PFSK-1 (cell line): ENCODE data around the gene PPP2R3C.

Source experiments
- POLR2AphosphoS5 ChIP-seq: IDR thresholded peaks from 2 replicates; pipeline ENCODE4 v1.6.1; 2012; ENCODE audit warnings: low read depth, mild to moderate bottlenecking, control low read depth, low read length, moderate library complexity
- REST ChIP-seq, 2 experiments: IDR thresholded peaks; 2 replicates each; pipeline versions ENCODE4 v1.6.1 to v1.8.0; 2011 to 2012; ENCODE audit warnings: low read depth in 2 of 2, low read length in 2 of 2, control low read depth in 1 of 2, inconsistent platforms in 1 of 2, mild to moderate bottlenecking in 1 of 2, moderate library complexity in 1 of 2; ENCODE audit not compliant: insufficient read depth in 1 of 2
- SIN3A ChIP-seq: IDR thresholded peaks from 2 replicates; pipeline ENCODE4 v1.6.1; 2012; ENCODE audit warnings: mild to moderate bottlenecking, low read length, moderate library complexity, borderline replicate concordance; ENCODE audit not compliant: insufficient read depth
- TAF1 ChIP-seq: IDR thresholded peaks from 2 replicates; pipeline ENCODE4 v1.6.1; 2012; ENCODE audit warnings: low read length, control low read depth, borderline replicate concordance; ENCODE audit not compliant: insufficient read depth

- no peak for TF ChIP-seq REST (IDR thresholded peaks at IDR 0.05; ENCODE audit: insufficient read depth in 1 of 2, low read depth in 2 of 2, low read length in 2 of 2)
- TF ChIP-seq SIN3A = no peak
- TF ChIP-seq TAF1 = no peak
- no peak for TF ChIP-seq POLR2AphosphoS5
These were observed 43.7 kb downstream of the PPP2R3C start for GRCh38 chr14:35078082-35078481.
